PC-9 (cell line): ENCODE data around the gene IL1R2. TPM values are rescaled to one million over a fixed set of nuclear protein-coding genes. Genes with fewer than 3 reads are reported as not detected.
A peak's percentile ranks its signal among the peaks of the same experiment; 100 is the strongest.

Experiments
- Bru-seq: library from RNA; stranded (reverse); fragments of 400-500 nt; gene quantifications from one replicate; lab custom pipeline; 2021; lab: Mats Ljungman, UMichigan
- BruChase-seq, 2 experiments: library from RNA; stranded (reverse); fragments of 400-500 nt; gene quantifications; one replicate each; lab custom pipeline; 2021; lab: Mats Ljungman, UMichigan
- BruUV-seq: library from RNA; stranded (reverse); fragments of 400-500 nt; replicated peaks from 2 replicates; lab custom pipeline; 2021; lab: Mats Ljungman, UMichigan
- CTCF ChIA-PET: fragments of 300-600 bp; sonication (Branson Sonifier 250); formaldehyde crosslinking; loops from one replicate; lab custom pipeline; 2022; ENCODE audit warnings: antibody characterized with exemption; lab: Charles Lee
- POLR2A ChIA-PET: fragments of 300-600 bp; sonication (Branson Sonifier 250); formaldehyde crosslinking; loops from one replicate; lab custom pipeline; 2022; ENCODE audit warnings: antibody characterized with exemption; ENCODE audit not compliant: unreplicated experiment; lab: Charles Lee
- DNase-seq, 2 experiments: peaks; one replicate each; pipeline versions ENCODE4 v3.0.0 to v3.0.0-alpha.2; 2015 to 2022; ENCODE audit warnings: mixed read lengths in 1 of 2
- H2AFZ ChIP-seq: fragments of 200-600 bp; sonication (generic); 2 replicates; pipeline ENCODE4 v1.8.1; 2017; ENCODE audit warnings: antibody characterized with exemption
- H3F3A ChIP-seq: fragments of 200-600 bp; sonication (generic); 2 replicates; pipeline ENCODE4 v1.8.1; 2017; ENCODE audit warnings: antibody characterized with exemption, mild to moderate bottlenecking, low read depth; ENCODE audit not compliant: insufficient read depth
- H3K27ac ChIP-seq: fragments of 200-600 bp; sonication (generic); 2 replicates; pipeline ENCODE4 v1.6.1; 2016; ENCODE audit warnings: mixed run types
- H3K27me3 ChIP-seq: fragments of 200-600 bp; sonication (generic); 2 replicates; pipeline ENCODE4 v1.6.1; 2016; ENCODE audit warnings: low read depth, mixed run types; ENCODE audit not compliant: insufficient read depth
- H3K36me3 ChIP-seq: fragments of 200-600 bp; sonication (generic); 2 replicates; pipeline ENCODE4 v1.6.1; 2016; ENCODE audit warnings: low read depth, mixed run types
- H3K4me1 ChIP-seq: fragments of 200-600 bp; sonication (generic); replicated peaks from 2 replicates; pipeline ENCODE4 v1.6.1; 2016; ENCODE audit warnings: mixed run types; ENCODE audit not compliant: insufficient read depth
- H3K4me2 ChIP-seq: fragments of 200-600 bp; sonication (generic); 2 replicates; pipeline ENCODE4 v1.6.1; 2017; ENCODE audit warnings: mixed run types
- H3K4me3 ChIP-seq: fragments of 200-600 bp; sonication (generic); 2 replicates; pipeline ENCODE4 v1.6.1; 2016; ENCODE audit warnings: mixed run types
- H3K79me2 ChIP-seq: fragments of 200-600 bp; sonication (generic); 2 replicates; pipeline ENCODE4 v1.6.1; 2017; ENCODE audit warnings: low read depth, mixed run types
- H3K9me2 ChIP-seq: fragments of 200-600 bp; sonication (generic); 2 replicates; pipeline ENCODE4 v1.8.1; 2017; ENCODE audit warnings: mild to moderate bottlenecking; ENCODE audit not compliant: insufficient read depth
- H3K9me3 ChIP-seq: fragments of 200-600 bp; sonication (generic); 2 replicates; pipeline ENCODE4 v1.8.1; 2016; ENCODE audit warnings: low read depth; ENCODE audit not compliant: insufficient read depth
- H4K20me1 ChIP-seq: fragments of 200-600 bp; sonication (generic); 2 replicates; pipeline ENCODE4 v1.8.1; 2017; ENCODE audit not compliant: insufficient read depth
- CTCF ChIP-seq: fragments of 200-600 bp; sonication (generic); conservative IDR thresholded peaks from 2 replicates; pipeline ENCODE4 v1.6.1; 2017; ENCODE audit warnings: mixed run types, antibody characterized with exemption, mild to moderate bottlenecking, moderate library complexity
- EZH2 ChIP-seq: fragments of 200-600 bp; sonication (generic); IDR thresholded peaks from 2 replicates; pipeline ENCODE4 v1.8.0; 2017; ENCODE audit warnings: antibody characterized with exemption, low read depth
- intact Hi-C: fragments of 100-400 bp; cut with micrococcal nuclease; formaldehyde crosslinking; loops from one replicate; pipeline ENCODE4 v1.10.0; 2022; ENCODE audit not compliant: unreplicated experiment
- long read RNA-seq: library from polyadenylated mRNA; stranded (forward); transcript quantifications from one replicate; pipeline ENCODE4 v2.0.0, GENCODE V29; 2022
- total RNA-seq: library from RNA; stranded (reverse); gene quantifications from 2 replicates; pipeline ENCODE4 v1.2.3, GENCODE V29; 2021

Gene IL1R2
- 3.3 and 3.8 TPM in 2 replicates for total RNA-seq
- Bru-seq, nascent RNA: percentile 35 among the genes with signal in this experiment
- percentile 15 among the genes with signal in this experiment for BruChase-seq, experiment 1, labeled RNA remaining after a 2-hour chase
- BruChase-seq, experiment 2, labeled RNA remaining after a 6-hour chase: percentile 34 among the genes with signal in this experiment
- long read RNA-seq, transcript IL1R2-202 (9 exons, 1,405 nt): major isoform, 7 of 9 reads
- long read RNA-seq, partial matches to known transcripts: 0 of 9 reads
- long read RNA-seq, other reads (novel, unspliced or antisense): 2 of 9 reads

- peak in 1 of 2 experiments; percentile 46 for DNase-seq
- no peak within 1 kb of the TSS for H2AFZ ChIP-seq
- POLR2A ChIA-PET: no interaction called here
- intact Hi-C loops: no loop called here
- no peaks in the 10 kb centered on the region for H4K20me1 ChIP-seq
- no peak within 1 kb of the TSS for H3K4me3 ChIP-seq
- BruUV-seq: no TSS peak
- CTCF ChIA-PET: interaction anchor here (0.6 to 0.7 kb wide), 2 partner anchors 196 to 205 kb away, joined by 3 read pairs; no protein-coding TSS in a partner anchor
- H3K27me3 ChIP-seq: no peaks in the 10 kb centered on the region
- H3K9me2 ChIP-seq: no peaks in the 10 kb centered on the region
- H3K9me3 ChIP-seq: no peaks in the 10 kb centered on the region
- H3K4me2 ChIP-seq: no peak within 1 kb of the TSS
- H3K36me3 ChIP-seq: no peaks in the 10 kb centered on the region
- TF ChIP-seq EZH2 (no peak), CTCF (0 out of 2 replicates have a peak, but pooled peaks have one; percentile 20)
- H3F3A ChIP-seq: peaks cover 3% of the 10 kb centered on the region; the same call in 1 of the 2 replicates
- peaks cover 16% of the 10 kb centered on the region for H3K4me1 ChIP-seq
- no peaks in the 10 kb centered on the region for H3K79me2 ChIP-seq
- no peak within 1 kb of the TSS for H3K27ac ChIP-seq
Measured at GRCh38 chr2:101991721-101992145, at the start of gene IL1R2. TSS of gene IL1R2 (plus strand) at chr2:101991960. CDS start at chr2:102008576, 16,616 bp downstream.

- no peak overlapping the region for H3K27ac ChIP-seq
- DNase-seq: no peak
- no peaks in the 10 kb centered on the region for H3K4me1 ChIP-seq
- no peaks in the 10 kb centered on the region for H3K9me2 ChIP-seq
- CTCF ChIA-PET: no interaction called here
- POLR2A ChIA-PET: no interaction called here
- no peak overlapping the region for H3K4me3 ChIP-seq
- H3K36me3 ChIP-seq: no peaks in the 10 kb centered on the region
- BruUV-seq: no TSS peak
- peaks cover 6% of the 10 kb centered on the region; the same call in 1 of the 2 replicates for H3K9me3 ChIP-seq
- intact Hi-C loops: no loop called here
- H3K4me2 ChIP-seq: no peak overlapping the region
- no peak overlapping the region for H2AFZ ChIP-seq
- TF ChIP-seq CTCF (no peak), EZH2 (no peak)
- no peaks in the 10 kb centered on the region for H3K27me3 ChIP-seq
- H3F3A ChIP-seq: no peaks in the 10 kb centered on the region
- H3K79me2 ChIP-seq: no peaks in the 10 kb centered on the region
- H4K20me1 ChIP-seq: no peaks in the 10 kb centered on the region
Measured at GRCh38 chr2:101942851-101943250, 48.9 kb upstream of the IL1R2 start.

- CTCF ChIA-PET: no interaction called here
- Histone ChIP-seq H3K9me2 (no peaks in the 10 kb centered on the region), H3F3A (no peaks in the 10 kb centered on the region), H3K27ac (no peak overlapping the region), H3K79me2 (no peaks in the 10 kb centered on the region), H3K4me3 (no peak overlapping the region), H3K4me1 (no peaks in the 10 kb centered on the region), H3K9me3 (peaks cover 7% of the 10 kb centered on the region; the same call in 1 of the 2 replicates), H3K4me2 (no peak overlapping the region), H3K27me3 (no peaks in the 10 kb centered on the region), H3K36me3 (no peaks in the 10 kb centered on the region), H2AFZ (no peak overlapping the region), H4K20me1 (no peaks in the 10 kb centered on the region)
- DNase-seq: no peak
- BruUV-seq: no TSS peak
- no peak for TF ChIP-seq CTCF
- TF ChIP-seq EZH2: no peak
- POLR2A ChIA-PET: no interaction called here
- intact Hi-C loops: no loop called here
Measured at GRCh38 chr2:101946372-101947039, 45.3 kb upstream of the IL1R2 start.
